ENCODE measurements around the gene TCF4.

The TCF4 gene

DNA sequence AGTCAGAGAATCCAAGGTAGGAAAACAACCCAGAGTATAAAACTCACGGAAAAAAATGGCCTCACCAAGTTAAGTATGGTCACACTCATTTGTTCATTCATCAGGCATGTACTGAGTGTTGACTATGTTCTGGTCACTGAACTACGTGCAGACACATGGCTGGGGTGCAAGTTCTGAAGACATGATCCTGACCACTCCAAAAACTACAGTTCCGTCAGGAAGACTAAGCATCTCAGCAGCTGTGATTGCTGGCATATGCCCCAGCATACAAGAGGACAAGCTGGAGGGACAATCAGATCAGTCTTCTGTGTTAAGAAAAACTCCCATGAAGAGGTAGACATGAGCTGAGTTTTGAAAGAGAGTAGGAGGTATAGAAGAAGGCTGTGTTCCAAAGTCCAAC, 72.8 kb downstream of the TCF4 start:
- Histone ChIP-seq H3K36me3 (no peaks in the 10 kb centered on the region), H3K27ac (no peak overlapping the region), H3K9me3 (ENCODE audit: severe bottlenecking) (no peaks in the 10 kb centered on the region), H3K4me3 (ENCODE audit: low read depth, low read length) (no peak overlapping the region), H3K27me3 (ENCODE audit: insufficient read depth, low read depth, severe bottlenecking) (no peaks in the 10 kb centered on the region)
- no peak for DNase-seq
- TF ChIP-seq, protein P1, sequence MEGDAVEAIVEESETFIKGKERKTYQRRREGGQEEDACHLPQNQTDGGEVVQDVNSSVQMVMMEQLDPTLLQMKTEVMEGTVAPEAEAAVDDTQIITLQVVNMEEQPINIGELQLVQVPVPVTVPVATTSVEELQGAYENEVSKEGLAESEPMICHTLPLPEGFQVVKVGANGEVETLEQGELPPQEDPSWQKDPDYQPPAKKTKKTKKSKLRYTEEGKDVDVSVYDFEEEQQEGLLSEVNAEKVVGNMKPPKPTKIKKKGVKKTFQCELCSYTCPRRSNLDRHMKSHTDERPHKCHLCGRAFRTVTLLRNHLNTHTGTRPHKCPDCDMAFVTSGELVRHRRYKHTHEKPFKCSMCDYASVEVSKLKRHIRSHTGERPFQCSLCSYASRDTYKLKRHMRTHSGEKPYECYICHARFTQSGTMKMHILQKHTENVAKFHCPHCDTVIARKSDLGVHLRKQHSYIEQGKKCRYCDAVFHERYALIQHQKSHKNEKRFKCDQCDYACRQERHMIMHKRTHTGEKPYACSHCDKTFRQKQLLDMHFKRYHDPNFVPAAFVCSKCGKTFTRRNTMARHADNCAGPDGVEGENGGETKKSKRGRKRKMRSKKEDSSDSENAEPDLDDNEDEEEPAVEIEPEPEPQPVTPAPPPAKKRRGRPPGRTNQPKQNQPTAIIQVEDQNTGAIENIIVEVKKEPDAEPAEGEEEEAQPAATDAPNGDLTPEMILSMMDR (IDR thresholded peaks at IDR 0.05; ENCODE audit: low read depth, low read length), result no peak

DNA sequence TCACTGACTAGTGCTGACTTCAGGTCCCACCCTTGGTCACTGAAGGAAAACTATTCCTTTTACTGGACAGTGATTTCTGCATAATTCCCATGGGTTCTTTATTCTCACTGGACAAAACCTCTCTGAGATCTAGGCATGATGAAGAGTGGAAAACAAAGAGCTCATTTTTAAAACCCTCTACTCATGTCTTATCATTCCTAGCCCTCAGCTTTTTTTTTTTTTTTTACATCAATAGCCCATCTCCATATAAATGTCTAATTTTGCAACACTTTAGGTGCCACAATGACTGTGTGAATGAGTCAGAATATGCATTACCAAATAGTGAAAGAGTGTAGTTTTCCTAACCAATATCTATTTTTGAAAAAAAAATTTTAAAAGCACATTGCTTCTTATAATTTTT, 74.8 kb downstream of the TCF4 start:
- H3K36me3 ChIP-seq, result no peaks in the 10 kb centered on the region
- H3K4me3 ChIP-seq (ENCODE audit: low read depth, low read length), result no peak overlapping the region
- no peak overlapping the region for H3K27ac ChIP-seq

DNA sequence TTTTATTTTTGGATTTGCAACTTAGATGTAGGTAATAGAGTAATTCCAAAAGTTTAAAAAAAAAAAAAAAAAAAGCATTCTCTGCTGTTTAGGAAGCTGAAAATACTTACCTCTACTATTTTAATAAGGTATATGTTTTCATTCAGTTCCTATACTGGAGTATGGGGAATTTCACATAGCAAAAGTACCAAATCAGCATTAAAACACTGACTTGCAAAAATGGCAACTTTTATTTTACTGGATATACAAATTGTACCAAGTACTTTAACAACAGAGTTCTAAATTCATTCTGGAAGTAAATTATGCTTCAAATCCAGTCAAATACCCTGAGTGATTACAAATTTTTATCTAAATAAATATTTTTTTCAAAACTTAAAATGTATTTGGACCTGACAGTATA, 76.7 kb downstream of the TCF4 start:
- TF ChIP-seq, protein P1 (IDR thresholded peaks at IDR 0.05; ENCODE audit: low read depth, low read length), result no peak
- no peaks in the 10 kb centered on the region for H3K27me3 ChIP-seq (ENCODE audit: insufficient read depth, low read depth, severe bottlenecking)
- no peak for DNase-seq
- no peaks in the 10 kb centered on the region for H3K9me3 ChIP-seq (ENCODE audit: severe bottlenecking)
- no peak overlapping the region for H3K27ac ChIP-seq
- no peaks in the 10 kb centered on the region for H3K36me3 ChIP-seq
- H3K4me3 ChIP-seq (ENCODE audit: low read depth, low read length), result no peak overlapping the region

More for the DNA sequence above, 74.8 kb downstream of the TCF4 start:
- H3K27me3 ChIP-seq (ENCODE audit: insufficient read depth, low read depth, severe bottlenecking), result no peaks in the 10 kb centered on the region
- H3K9me3 ChIP-seq (ENCODE audit: severe bottlenecking), result no peaks in the 10 kb centered on the region
- TF ChIP-seq, protein P1 (IDR thresholded peaks at IDR 0.05; ENCODE audit: low read depth, low read length), result no peak
- no peak for DNase-seq

DNA sequence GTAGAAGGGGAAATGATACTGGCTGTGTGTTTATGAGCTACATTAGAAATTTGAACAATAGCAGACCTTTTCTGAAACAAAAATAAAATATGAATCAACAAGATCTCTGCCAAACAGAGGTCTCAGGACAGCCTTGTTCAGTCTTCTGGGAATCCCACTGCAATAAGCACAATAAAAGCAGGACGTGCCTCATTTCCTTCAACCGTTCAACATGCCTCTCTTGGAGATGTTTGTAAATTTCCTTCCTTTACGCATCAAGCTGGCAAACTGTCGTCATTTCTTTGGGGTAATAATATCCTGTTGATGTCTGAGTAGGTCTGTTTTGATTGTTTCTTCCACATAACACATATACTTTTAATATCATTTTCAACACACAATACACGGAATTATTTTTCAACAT, 77.2 kb downstream of the TCF4 start:
- H3K27me3 ChIP-seq (ENCODE audit: insufficient read depth, low read depth, severe bottlenecking), result no peaks in the 10 kb centered on the region
- no peaks in the 10 kb centered on the region for H3K36me3 ChIP-seq
- DNase-seq, result no peak
- TF ChIP-seq, protein P1 (IDR thresholded peaks at IDR 0.05; ENCODE audit: low read depth, low read length), result no peak
- H3K4me3 ChIP-seq (ENCODE audit: low read depth, low read length), result no peak overlapping the region
- no peaks in the 10 kb centered on the region for H3K9me3 ChIP-seq (ENCODE audit: severe bottlenecking)
- no peak overlapping the region for H3K27ac ChIP-seq

DNA sequence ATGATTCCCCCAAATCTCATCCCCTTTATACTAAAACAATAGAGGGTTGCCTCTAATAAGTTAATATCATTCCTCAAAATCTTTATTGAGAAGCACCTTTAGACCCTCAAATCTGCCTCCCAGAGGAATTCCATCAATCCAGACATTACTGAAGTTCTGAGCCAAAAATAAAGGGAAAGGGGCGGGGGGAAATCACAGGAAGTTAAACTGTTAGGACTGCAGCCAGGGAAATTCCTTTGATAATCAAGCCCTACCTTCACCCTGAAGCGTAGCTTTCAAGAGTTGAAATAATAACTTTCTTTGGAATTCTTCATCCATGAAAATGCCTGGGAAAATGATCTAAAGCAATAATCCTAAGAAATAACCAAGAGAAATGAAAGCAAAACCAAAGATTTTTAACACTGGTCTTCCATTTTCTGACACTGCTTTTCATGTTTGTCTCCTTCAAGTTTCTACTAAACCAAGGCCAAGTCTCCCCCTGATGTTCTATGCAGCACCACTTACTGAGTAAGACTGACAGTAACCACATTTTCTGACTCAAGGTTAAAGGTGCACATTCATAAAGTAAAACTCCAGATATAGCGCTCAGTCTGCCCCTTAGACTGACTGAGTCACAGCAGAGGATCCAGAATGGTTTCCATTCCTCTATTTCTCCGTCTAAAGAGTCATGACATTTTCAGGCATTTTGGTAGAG, 78.2 kb downstream of the TCF4 start:
- TF ChIP-seq, protein P1 (IDR thresholded peaks at IDR 0.05; ENCODE audit: low read depth, low read length), result no peak
- no peak overlapping the region for H3K4me3 ChIP-seq (ENCODE audit: low read depth, low read length)
- no peak for DNase-seq
- H3K27me3 ChIP-seq (ENCODE audit: insufficient read depth, low read depth, severe bottlenecking), result no peaks in the 10 kb centered on the region
- H3K27ac ChIP-seq, result no peak overlapping the region
- no peaks in the 10 kb centered on the region for H3K36me3 ChIP-seq
- H3K9me3 ChIP-seq (ENCODE audit: severe bottlenecking), result no peaks in the 10 kb centered on the region

DNA sequence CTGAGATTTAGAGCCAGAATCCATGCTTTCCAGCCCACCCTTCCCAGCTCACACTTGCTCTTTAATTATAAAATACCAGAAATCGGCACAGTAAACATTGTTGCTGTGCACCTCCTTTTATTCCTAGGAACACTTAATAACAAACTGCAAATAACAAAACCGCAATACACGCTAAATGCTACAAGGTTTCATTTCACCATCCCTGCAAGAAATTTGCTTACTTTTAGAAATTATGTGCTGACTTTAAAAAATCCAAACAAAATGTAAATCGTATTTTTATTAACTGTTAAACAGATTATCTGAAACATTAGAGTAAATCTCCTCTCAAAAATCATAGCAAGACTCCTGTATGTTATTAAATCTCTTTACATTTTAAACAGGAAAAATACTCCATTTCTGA, 79.3 kb downstream of the TCF4 start:
- Histone ChIP-seq H3K9me3 (ENCODE audit: severe bottlenecking) (no peaks in the 10 kb centered on the region), H3K4me3 (ENCODE audit: low read depth, low read length) (no peak overlapping the region), H3K27me3 (ENCODE audit: insufficient read depth, low read depth, severe bottlenecking) (no peaks in the 10 kb centered on the region), H3K27ac (no peak overlapping the region), H3K36me3 (no peaks in the 10 kb centered on the region)
- no peak for DNase-seq
- TF ChIP-seq, protein P1 (IDR thresholded peaks at IDR 0.05; ENCODE audit: low read depth, low read length), result no peak
